GM21360 (cell line): Measurements from ENCODE around the gene COL2A1.

Source experiments
- ATAC-seq: cut with Tn5 transposase; IDR thresholded peaks from one replicate; pipeline ENCODE4 v1.9.1; 2021; ENCODE audit warnings: mild to moderate bottlenecking, moderate library complexity; ENCODE audit not compliant: unreplicated experiment

The COL2A1 gene

GRCh38 chr12:47949441-47950341 is 54.6 kb downstream of the COL2A1 start:
- no peak for ATAC-seq

DNA sequence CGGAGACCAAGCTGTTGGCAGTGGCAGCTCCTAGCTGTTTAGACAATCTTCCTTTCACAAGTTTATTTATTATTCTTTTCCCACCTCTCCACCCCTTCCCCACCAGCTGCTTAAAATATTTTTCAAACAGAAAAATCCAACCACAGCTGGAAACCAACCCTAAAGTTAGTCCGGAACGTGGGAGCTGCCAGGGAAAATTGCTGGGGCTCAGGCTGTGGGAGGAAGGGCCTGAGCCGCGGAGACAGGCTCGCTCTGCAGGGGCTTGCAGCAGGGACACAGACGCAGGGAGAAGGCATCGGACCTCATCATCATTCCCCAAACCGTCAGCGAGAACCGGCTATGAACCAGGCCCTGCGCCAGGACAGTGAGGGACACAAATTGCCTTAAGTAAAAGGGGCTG is 56.9 kb downstream of the COL2A1 start:
- ATAC-seq, result no peak

DNA sequence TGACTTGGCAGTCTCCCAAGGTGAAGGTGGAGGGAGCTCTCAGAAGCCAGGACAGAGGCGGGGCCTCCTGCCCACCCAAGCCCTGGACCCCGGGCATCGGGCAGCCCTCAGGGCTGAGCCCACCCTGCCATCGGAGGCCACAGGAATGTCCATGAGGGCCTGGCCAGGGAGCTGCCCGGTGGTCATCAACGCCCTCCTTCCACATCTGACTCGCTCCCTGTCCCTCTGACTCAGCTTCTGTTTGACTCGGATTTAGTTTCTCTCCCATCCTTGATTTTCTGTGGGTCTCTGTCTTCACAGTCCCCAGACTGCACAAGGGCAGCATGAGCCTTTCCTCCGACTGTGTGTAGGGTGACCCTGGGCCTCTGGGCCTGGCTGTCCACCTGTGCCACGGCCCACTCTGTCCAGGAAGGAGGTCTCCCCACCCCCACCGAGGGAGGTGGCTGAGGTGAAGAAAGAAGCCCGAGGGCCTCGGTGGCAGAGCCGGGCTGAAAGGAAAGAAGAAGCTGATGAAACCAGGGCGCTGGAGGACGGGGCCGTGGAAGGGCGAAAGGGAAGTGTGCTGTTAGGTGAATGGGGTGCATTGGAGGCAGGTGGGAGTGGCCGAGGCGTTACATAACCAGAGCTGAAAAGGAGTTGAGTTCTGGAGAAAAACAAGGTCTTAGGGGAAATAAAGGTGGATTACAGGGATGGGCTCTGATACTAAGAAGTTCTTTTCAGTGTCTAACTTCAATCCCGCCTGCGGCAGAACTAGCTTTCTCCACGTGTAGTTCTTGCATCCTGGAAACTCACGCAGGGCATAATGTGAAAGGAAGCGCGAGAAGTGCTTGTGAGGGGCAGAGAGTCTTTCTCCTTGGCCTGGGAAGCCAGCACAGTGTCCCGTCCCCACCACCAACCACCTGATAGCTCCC is 57.6 kb downstream of the COL2A1 start:
- ATAC-seq, result no peak

DNA sequence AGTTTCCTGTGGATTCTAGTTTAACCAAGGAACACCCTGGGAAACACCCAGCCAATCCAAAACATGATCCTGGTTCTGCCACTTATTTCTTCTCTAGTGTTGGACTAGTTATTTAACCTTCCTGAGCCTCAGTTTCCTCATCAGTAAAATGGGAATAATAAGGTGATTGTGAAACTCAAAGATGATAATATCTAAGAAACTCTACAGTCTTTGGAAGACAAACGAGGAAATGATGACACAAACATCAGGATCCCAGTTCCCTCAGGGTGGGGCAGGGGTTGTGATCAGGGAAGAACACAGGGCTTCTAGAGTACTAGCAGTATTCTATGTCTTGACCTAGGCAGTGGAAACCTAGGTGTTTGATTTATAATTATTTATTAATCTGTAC is 58.9 kb downstream of the COL2A1 start:
- ATAC-seq, result no peak

DNA sequence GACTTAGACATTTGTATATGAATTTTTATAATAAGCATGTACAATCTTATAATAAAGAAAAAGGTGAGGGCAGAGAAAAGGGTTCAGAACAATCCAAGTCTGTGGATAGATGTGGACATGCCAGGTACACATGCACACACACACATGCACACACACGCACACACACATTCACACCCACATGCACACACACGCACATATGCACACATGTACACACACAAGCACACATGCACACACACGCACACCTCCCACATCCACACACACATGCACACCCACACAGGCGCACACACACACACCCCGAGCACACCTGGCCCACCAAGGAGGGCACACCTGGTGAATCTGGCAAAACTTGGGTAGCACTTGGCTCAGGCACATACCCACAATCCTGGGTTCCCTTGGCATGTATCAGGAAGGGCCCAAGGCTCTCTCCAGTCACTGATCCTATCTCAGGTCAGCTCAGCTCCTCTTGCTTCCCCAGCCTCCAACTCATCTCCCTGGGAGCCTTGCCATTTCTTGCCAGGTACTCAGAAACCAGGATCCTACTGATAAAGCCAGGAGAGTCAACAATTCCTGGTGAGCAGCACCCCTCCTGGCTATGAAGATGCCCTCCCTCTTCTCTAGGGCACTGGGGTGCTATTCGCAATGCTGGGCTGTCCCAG is 59.5 kb downstream of the COL2A1 start:
- no peak for ATAC-seq

GRCh38 chr12:47943623-47944340 is 60.5 kb downstream of the COL2A1 start:
- ATAC-seq, result no peak

- no peak for ATAC-seq
Measured at GRCh38 chr12:47942614-47943225, 61.6 kb downstream of the COL2A1 start.

DNA sequence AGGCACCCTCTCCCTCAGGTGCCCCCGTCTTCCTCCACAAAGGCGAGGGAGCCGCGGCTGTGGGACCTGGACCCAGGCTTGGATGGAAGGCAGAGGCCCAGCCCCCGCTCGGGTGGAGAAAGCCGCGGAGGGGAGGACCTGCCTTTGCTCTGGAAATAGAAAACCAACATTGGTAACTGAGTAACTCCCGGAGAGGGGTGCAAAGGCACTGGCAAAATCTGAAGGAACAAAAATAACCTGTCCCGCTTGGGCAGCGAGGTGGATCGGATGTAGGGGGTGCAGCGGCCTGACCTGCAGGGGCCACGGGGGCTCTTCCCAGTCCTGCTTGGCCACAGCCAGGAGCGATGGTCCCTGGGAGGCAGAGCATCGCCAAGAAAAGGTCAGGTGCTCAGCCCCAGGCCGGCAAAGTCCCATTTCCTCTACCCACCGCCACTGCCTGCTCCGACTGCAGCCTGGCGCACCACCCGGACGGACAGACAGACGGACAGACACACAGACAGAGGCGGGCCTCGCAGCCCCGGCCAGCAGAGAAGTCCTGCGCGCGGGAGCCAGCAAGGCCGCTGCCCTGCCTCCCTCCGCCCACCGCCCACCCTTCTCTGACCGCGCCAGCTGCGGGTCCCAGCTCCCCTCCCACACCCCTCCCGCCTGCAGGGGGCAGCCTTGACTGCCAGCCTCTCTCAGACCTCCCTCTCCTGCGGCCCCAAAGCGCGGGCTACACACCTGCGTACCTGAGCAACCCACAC is 62.2 kb downstream of the COL2A1 start:
- no peak for ATAC-seq

- ATAC-seq, result no peak
Measured at GRCh38 chr12:47941475-47941780, 62.8 kb downstream of the COL2A1 start.

GRCh38 chr12:47940773-47941474 is 63.4 kb downstream of the COL2A1 start:
- no peak for ATAC-seq

DNA sequence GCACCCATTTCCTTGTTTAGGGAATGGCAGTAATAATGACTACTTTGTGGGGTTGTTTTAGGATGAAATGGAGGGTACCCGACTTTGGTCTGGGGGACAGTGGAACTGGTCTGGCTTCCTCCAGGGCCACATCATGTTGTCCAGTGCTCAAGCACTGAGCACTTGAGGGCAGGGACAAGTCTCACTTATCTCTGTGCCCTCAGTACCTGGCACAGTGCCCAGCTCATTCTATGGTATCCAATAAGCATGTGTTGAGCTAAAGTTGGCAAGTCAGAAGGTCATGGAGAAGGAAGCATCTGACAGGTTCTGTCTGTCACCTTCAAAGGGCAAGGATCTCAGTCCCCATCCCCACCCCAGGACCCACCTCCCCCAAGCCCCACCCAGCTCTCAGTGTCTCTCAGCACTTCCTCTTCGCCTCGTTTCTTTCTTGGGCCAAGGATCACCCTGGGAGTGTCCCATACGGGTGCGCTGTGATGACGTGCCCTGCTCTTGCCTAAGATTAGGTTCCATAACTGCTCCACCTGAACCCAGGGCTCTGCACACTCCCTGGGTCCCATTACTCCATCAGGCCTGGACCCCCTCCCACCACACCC is 65.2 kb downstream of the COL2A1 start:
- no peak for ATAC-seq

DNA sequence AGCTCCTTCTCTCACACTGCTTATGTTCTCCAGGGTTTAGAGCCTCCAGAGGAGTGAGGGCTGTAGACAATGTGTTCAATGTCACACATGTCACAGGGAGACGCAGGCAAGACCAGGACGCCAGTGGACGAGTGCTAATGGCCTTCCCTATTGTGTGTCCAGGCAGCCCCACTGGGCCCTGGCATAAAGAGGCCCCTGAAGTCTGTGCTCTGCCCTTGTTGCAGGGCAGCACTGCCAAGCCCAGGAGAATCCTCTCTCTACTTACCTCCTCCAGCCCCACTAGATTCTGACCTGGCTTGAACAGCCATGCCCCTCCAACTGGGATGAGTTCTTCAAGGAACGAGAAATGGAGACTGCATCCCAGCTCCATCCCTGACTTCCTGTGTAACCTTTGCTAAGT is 65.7 kb downstream of the COL2A1 start:
- no peak for ATAC-seq

GRCh38 chr12:47938093-47938492 is 66.2 kb downstream of the COL2A1 start:
- ATAC-seq, result no peak

- ATAC-seq, result no peak
Measured at GRCh38 chr12:47935184-47935583, 69.1 kb downstream of the COL2A1 start.

DNA sequence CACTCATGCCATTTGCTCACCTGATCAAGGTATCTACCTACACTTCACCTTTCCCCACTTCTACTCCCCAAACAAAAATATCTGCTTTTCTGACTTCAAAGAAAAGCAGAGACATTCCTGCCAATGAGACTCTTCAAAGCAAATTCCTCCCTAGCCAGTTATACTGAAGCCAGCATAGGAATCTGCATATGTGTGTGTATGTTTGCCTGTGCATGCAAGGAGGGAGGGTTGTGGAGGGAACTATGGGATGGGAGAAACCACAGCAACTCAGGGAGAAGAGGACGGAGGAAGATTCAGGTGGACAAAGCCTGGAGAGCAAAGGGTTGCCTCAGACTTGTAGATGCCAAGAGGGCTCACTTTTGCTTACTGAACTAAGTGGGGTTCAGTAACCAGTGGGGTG is 73.1 kb downstream of the COL2A1 start:
- ATAC-seq, result no peak

- no peak for ATAC-seq
Measured at GRCh38 chr12:47930634-47931033, 73.6 kb downstream of the COL2A1 start.

DNA sequence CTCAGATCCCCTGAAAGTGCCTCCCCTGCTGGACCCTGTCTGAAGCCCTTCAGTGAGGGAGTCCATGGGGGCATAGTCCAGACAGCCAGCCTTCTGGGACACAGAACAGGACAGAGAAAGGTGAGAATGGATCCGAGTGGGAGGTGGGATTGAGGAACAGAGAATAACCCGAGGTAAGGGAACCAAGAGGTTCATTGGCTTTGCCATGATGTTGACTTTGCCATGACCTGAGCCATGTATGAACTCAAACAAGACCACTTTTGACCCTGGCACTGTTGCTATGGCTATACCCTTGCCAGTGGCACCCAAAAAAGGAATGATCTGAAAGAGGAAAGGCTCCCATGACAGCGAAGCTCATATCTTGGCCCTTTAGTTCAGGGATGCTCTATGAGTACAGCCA is 76.9 kb downstream of the COL2A1 start:
- ATAC-seq, result no peak
